Psoas muscle (tissue), 8 donors: ENCODE results near the gene CASR. TPM values are rescaled to one million over a fixed set of nuclear protein-coding genes. Genes with fewer than 3 reads are reported as not detected.

Source experiments
- ATAC-seq, 4 donors: fragments of 200-7000 bp; cut with Tn5 transposase; one replicate each; pipeline ENCODE4 v1.9.1; 2020; ENCODE audit warnings: moderate library complexity in 3 of 4, mild to moderate bottlenecking in 2 of 4
- DNase-seq, 2 donors: peaks; one replicate each; pipeline ENCODE4 v3.0.0-alpha.2; 2020
- H3K27ac ChIP-seq: fragments of 200-600 bp; one replicate; pipeline ENCODE4 v1.8.0; 2022
- H3K27me3 ChIP-seq, 3 donors: fragments of 200-600 bp in 1 of 3; one replicate each; pipeline versions ENCODE4 v1.6.1 to v1.8.0; 2013 to 2022; ENCODE audit warnings: low read length in 2 of 3, mild to moderate bottlenecking in 2 of 3, moderate library complexity in 1 of 3; ENCODE audit not compliant: insufficient read depth in 3 of 3
- H3K36me3 ChIP-seq, 2 donors: fragments of 200-600 bp in 1 of 2; one replicate each; pipeline versions ENCODE4 v1.6.1 to v1.8.0; 2013 to 2022; ENCODE audit warnings: low read depth in 1 of 2, mild to moderate bottlenecking in 1 of 2, moderate library complexity in 1 of 2; ENCODE audit not compliant: insufficient read depth in 1 of 2
- H3K4me1 ChIP-seq: fragments of 200-600 bp; one replicate; pipeline ENCODE4 v1.8.0; 2022
- H3K4me3 ChIP-seq: fragments of 200-600 bp; one replicate; pipeline ENCODE4 v1.8.0; 2022; ENCODE audit warnings: mild to moderate bottlenecking
- H3K9me3 ChIP-seq: fragments of 200-600 bp; one replicate; pipeline ENCODE4 v1.8.0; 2022
- CTCF ChIP-seq: fragments of 200-600 bp; IDR thresholded peaks from one replicate; pipeline ENCODE4 v1.8.0; 2022; ENCODE audit warnings: antibody characterized with exemption
- WGBS, 3 donors: extraction: QIAGEN DNeasy Blood & Tissue Kit; methylation state at CpG; one replicate each; pipeline versions ENCODE4 v1.1.6 to v1.1.7; 2013; 5-methylcytosine and 5-hydroxymethylcytosine counted together
- intact Hi-C, 2 donors: fragments of 100-400 bp; cut with DNase I; formaldehyde crosslinking; loops; one replicate each; pipeline versions ENCODE4 v1.11.0 to v1.14.2; 2022
- polyA plus RNA-seq, 3 donors: library from polyadenylated mRNA; stranded (reverse); fragments of 200-250 nt; gene quantifications; one replicate each; pipeline ENCODE4 v1.2.3, GENCODE V29; 2013
- total RNA-seq, 4 donors: library from RNA; stranded (reverse); fragmentation: NEBNext Ultra II Directional in 2 of 4; extraction: Animal tissue kit (Norgen Biotek cat#: 25700) in 2 of 4; gene quantifications; one replicate each; pipeline versions ENCODE4 v1.2.1 to v1.2.4, GENCODE V29; 2021 to 2023
- donor health status: healthy with polysubstance abuse.
- donor health status: DM: no; HTN: no; CAD: no; lungs with moderate emphysema.
- donor health status: Bipolar disorder and iron deficiency.
- donor health status: healthy.
- donor health status: DM: yes; HTN: yes; CAD: no.
- donor health status: DM: no; HTN: no; CAD: no.
- donor health status: DM: no; HTN: no; CAD: no.
- donor health status: DM: yes; HTN: yes; CAD: no.

The CASR gene
- total and polyA plus RNA-seq, 7 donors = 0.02 TPM; not detected in 6

GRCh38 chr3:122183893-122184590, 574 bp downstream of the CASR start:
- DNase-seq (no peak), ATAC-seq (no peak)
- no peak overlapping the region for H3K27ac ChIP-seq
- no peak for TF ChIP-seq CTCF
- H3K4me1 ChIP-seq = peaks cover 3% of the 10 kb centered on the region
- H3K36me3 ChIP-seq = no peaks in the 10 kb centered on the region
- H3K9me3 ChIP-seq = no peaks in the 10 kb centered on the region
- intact Hi-C loops = no loop called here
- peak overlapping the region; percentile 30 for H3K4me3 ChIP-seq
- WGBS, 3 donors = 1 to 2% (median 2%) methylated on average over 50 to 64 of the region's 64 CpGs
- peaks cover 3 to 45% (median 9%) of the 10 kb centered on the region in 3 donors for H3K27me3 ChIP-seq

- Histone ChIP-seq H3K27me3 (peaks cover 3 to 45% (median 9%) of the 10 kb centered on the region in 3 donors), H3K4me3 (peak overlapping the region; percentile 30), H3K36me3 (no peaks in the 10 kb centered on the region), H3K9me3 (no peaks in the 10 kb centered on the region), H3K4me1 (peaks cover 3% of the 10 kb centered on the region), H3K27ac (no peak overlapping the region)
- ATAC-seq = no peak
- intact Hi-C loops = no loop called here
- DNase-seq = no peak
- TF ChIP-seq CTCF = no peak
- 3 to 5% (median 4%) methylated on average over 16 to 19 of the region's 19 CpGs for WGBS, 3 donors
Measured at GRCh38 chr3:122184591-122184929, 1.1 kb downstream of the CASR start.

- intact Hi-C loops = no loop called here
- TF ChIP-seq CTCF = no peak
- ATAC-seq = no peak
- no peak overlapping the region for H3K27ac ChIP-seq
- H3K4me3 ChIP-seq = no peak overlapping the region
- DNase-seq = no peak
- peaks cover 3 to 45% (median 9%) of the 10 kb centered on the region in 3 donors for H3K27me3 ChIP-seq
- H3K9me3 ChIP-seq = no peaks in the 10 kb centered on the region
- 62 to 73% (median 64%) methylated on average over 2 of the region's 2 CpGs for WGBS, 3 donors
- peaks cover 3% of the 10 kb centered on the region for H3K4me1 ChIP-seq
- no peaks in the 10 kb centered on the region for H3K36me3 ChIP-seq
Measured at GRCh38 chr3:122186372-122186771, 2.9 kb downstream of the CASR start.

- no peak overlapping the region for H3K27ac ChIP-seq
- H3K36me3 ChIP-seq = no peaks in the 10 kb centered on the region
- no peak overlapping the region for H3K4me3 ChIP-seq
- peaks cover 0 to 24% (median 9%) of the 10 kb centered on the region in 3 donors for H3K27me3 ChIP-seq
- no peaks in the 10 kb centered on the region for H3K9me3 ChIP-seq
- no peak for ATAC-seq
- DNase-seq = no peak
- intact Hi-C loops = no loop called here
- H3K4me1 ChIP-seq = peaks cover 2% of the 10 kb centered on the region
- WGBS, 3 donors = 60 to 63% (median 63%) methylated on average over 1 of the region's 1 CpG
- TF ChIP-seq CTCF = no peak
Measured at GRCh38 chr3:122188737-122189136, 5.3 kb downstream of the CASR start.

- no peaks in the 10 kb centered on the region for H3K9me3 ChIP-seq
- ATAC-seq = no peak
- no peak for DNase-seq
- TF ChIP-seq CTCF = no peak
- no peaks in the 10 kb centered on the region for H3K36me3 ChIP-seq
- no peaks in the 10 kb centered on the region for H3K4me1 ChIP-seq
- H3K27ac ChIP-seq = no peak overlapping the region
- no peak overlapping the region for H3K4me3 ChIP-seq
- H3K27me3 ChIP-seq = peaks cover 0 to 18% (median 3%) of the 10 kb centered on the region in 3 donors
- intact Hi-C loops = no loop called here
Measured at GRCh38 chr3:122189357-122189756, 5.9 kb downstream of the CASR start.
